Panc1 (cell line): Measurements from ENCODE around the gene SLC9A9.

ENCODE experiments used
- CTCF ChIP-seq: fragments of 450-650 bp; IDR thresholded peaks from 2 replicates; pipeline ENCODE4 v1.5.1; 2017; ENCODE audit warnings: mild to moderate bottlenecking
- POLR2AphosphoS5 ChIP-seq: IDR thresholded peaks from 2 replicates; pipeline ENCODE4 v1.6.1; 2012; ENCODE audit warnings: mild to moderate bottlenecking, low read depth, low read length, moderate library complexity
- REST ChIP-seq, 2 experiments: IDR thresholded peaks; 2 replicates each; pipeline ENCODE4 v1.6.1; 2011 to 2012; ENCODE audit warnings: low read depth in 2 of 2, control low read depth in 1 of 2, low read length in 1 of 2, mild to moderate bottlenecking in 1 of 2, moderate library complexity in 1 of 2; ENCODE audit not compliant: insufficient read depth in 1 of 2
- SIN3A ChIP-seq: IDR thresholded peaks from 2 replicates; pipeline ENCODE4 v1.6.1; 2012; ENCODE audit warnings: low read depth, mild to moderate bottlenecking, low read length, moderate library complexity, borderline replicate concordance; ENCODE audit not compliant: insufficient read depth
- TCF7L2 ChIP-seq: IDR thresholded peaks from 2 replicates; pipeline ENCODE4 v1.6.1; 2011; ENCODE audit warnings: mild to moderate bottlenecking, low read depth, low read length, inconsistent platforms

GRCh38 chr3:143286392-143287010 lies 561.8 kb downstream of the SLC9A9 start:
- TF ChIP-seq CTCF, result no peak
- no peak for TF ChIP-seq POLR2AphosphoS5
- no peak for TF ChIP-seq REST (IDR thresholded peaks at IDR 0.05; ENCODE audit: insufficient read depth in 1 of 2, low read depth in 2 of 2, low read length in 1 of 2)
- TF ChIP-seq TCF7L2, result no peak
- TF ChIP-seq SIN3A, result no peak
